ENCODE data around the gene TRAPPC2.

Gene TRAPPC2

GRCh38 chrX:13664020-13664419, 70.4 kb downstream of the TRAPPC2 start:
- DNase-seq = no peak

- no peak for DNase-seq
Observed at GRCh38 chrX:13662355-13662791, 72.0 kb downstream of the TRAPPC2 start.
